ENCODE measurements around the gene CACNB2.

Gene CACNB2

GRCh38 chr10:18401416-18402195 is 261.4 kb downstream of the CACNB2 start:
- no peak for TF ChIP-seq CTCF (IDR thresholded peaks at IDR 0.05; ENCODE audit: low read depth, low read length, missing control alignments)
- DNase-seq (ENCODE audit: low read depth): no peak
- in situ Hi-C loops (cut with HindIII; ENCODE audit: low sequenced_read_pairs): no loop called here
- no peak overlapping the region for H3K4me3 ChIP-seq (ENCODE audit: low read depth, low read length)

GRCh38 chr10:18402853-18403252 is 262.6 kb downstream of the CACNB2 start:
- no peak for TF ChIP-seq CTCF (IDR thresholded peaks at IDR 0.05; ENCODE audit: low read depth, low read length, missing control alignments)
- H3K4me3 ChIP-seq (ENCODE audit: low read depth, low read length): no peak overlapping the region
- no peak for DNase-seq (ENCODE audit: low read depth)
- in situ Hi-C loops (cut with HindIII; ENCODE audit: low sequenced_read_pairs): no loop called here

- H3K4me3 ChIP-seq (ENCODE audit: low read depth, low read length): no peak overlapping the region
- no peak for TF ChIP-seq CTCF (IDR thresholded peaks at IDR 0.05; ENCODE audit: low read depth, low read length, missing control alignments)
- in situ Hi-C loops (cut with HindIII; ENCODE audit: low sequenced_read_pairs): no loop called here
- DNase-seq (ENCODE audit: low read depth): no peak
Measured at GRCh38 chr10:18404530-18404929, 264.3 kb downstream of the CACNB2 start.

- TF ChIP-seq CTCF (IDR thresholded peaks at IDR 0.05; ENCODE audit: low read depth, low read length, missing control alignments): no peak
- no peak overlapping the region for H3K4me3 ChIP-seq (ENCODE audit: low read depth, low read length)
- no peak for DNase-seq (ENCODE audit: low read depth)
- in situ Hi-C loops (cut with HindIII; ENCODE audit: low sequenced_read_pairs): no loop called here
Measured at GRCh38 chr10:18406136-18406535, 265.9 kb downstream of the CACNB2 start.

GRCh38 chr10:18409599-18410397 is 269.6 kb downstream of the CACNB2 start:
- in situ Hi-C loops (cut with HindIII; ENCODE audit: low sequenced_read_pairs): no loop called here
- no peak for TF ChIP-seq CTCF (IDR thresholded peaks at IDR 0.05; ENCODE audit: low read depth, low read length, missing control alignments)
- no peak for DNase-seq (ENCODE audit: low read depth)
- H3K4me3 ChIP-seq (ENCODE audit: low read depth, low read length): no peak overlapping the region

- no peak for DNase-seq (ENCODE audit: low read depth)
- TF ChIP-seq CTCF (IDR thresholded peaks at IDR 0.05; ENCODE audit: low read depth, low read length, missing control alignments): no peak
- in situ Hi-C loops (cut with HindIII; ENCODE audit: low sequenced_read_pairs): no loop called here
- no peak overlapping the region for H3K4me3 ChIP-seq (ENCODE audit: low read depth, low read length)
Measured at GRCh38 chr10:18414061-18414460, 273.8 kb downstream of the CACNB2 start.

Data from astrocyte of the cerebellum (primary cell).